Measurements from ENCODE around the gene MRO. TPM values are rescaled to one million over a fixed set of nuclear protein-coding genes. Genes with fewer than 3 reads are reported as not detected.

Gene MRO
- polyA plus RNA-seq, 1 of the 3 experiments (the other 2 are of a cell fraction): not detected

DNA sequence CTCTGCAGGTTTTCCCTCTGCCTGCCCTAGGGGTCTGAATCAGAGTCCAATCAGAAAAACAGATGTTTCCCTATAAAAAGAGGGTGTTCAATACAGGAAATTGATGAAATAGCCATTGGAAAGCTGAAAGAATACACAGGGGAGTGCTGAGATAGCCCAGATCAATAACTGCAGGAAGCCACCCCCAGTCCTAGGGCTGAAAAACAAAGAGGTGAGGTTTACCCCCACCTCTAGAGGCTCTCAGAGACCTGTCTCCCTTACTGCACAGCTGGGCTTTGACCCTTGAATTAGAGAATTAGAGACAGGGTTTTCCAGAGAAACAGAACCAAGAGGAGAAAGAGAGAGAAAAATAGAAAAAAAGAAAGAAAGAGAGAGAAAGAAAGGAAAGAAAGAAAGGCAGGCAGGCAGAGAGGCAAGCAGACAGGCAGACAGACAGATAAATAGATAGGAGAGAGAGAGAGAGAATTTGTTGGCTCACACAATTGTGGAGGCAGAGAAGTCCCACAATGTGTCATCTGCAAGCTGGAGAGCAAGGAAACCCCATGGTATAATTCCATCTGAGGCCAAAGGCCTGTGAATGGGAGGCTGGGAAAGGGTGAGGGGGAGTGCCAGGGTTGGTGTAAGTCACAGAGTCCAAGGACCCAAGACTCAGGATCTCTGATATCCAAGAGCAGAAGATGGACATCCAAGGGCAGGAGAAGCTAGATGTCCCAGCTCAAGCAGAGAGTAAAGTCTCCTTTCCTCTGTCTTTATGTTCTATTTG, 40.2 kb upstream of the MRO start:
- H3K36me3 ChIP-seq (replicated peaks in 1 of 2; ENCODE audit: control insufficient read depth in 1 of 2, insufficient read depth in 2 of 2, low read length in 1 of 2): no peaks in the 10 kb centered on the region
- H4K20me1 ChIP-seq (ENCODE audit: insufficient read depth): no peaks in the 10 kb centered on the region
- no peak overlapping the region for H3K4me2 ChIP-seq
- no peak overlapping the region for H3K27ac ChIP-seq (ENCODE audit: low read depth in 2 of 2, low read length in 1 of 2)
- no peak for DNase-seq
- H3F3A ChIP-seq (replicated peaks; ENCODE audit: insufficient read depth): no peaks in the 10 kb centered on the region
- no peaks in the 10 kb centered on the region for H3K4me1 ChIP-seq (ENCODE audit: control insufficient read depth in 1 of 2, insufficient read depth in 2 of 2, low read depth in 1 of 2, low read length in 1 of 2)
- H3K9me3 ChIP-seq: no peaks in the 10 kb centered on the region
- H3K9ac ChIP-seq: no peak overlapping the region
- CTCF ChIA-PET: no interaction called here
- no peaks in the 10 kb centered on the region for H3K9me2 ChIP-seq
- POLR2A ChIA-PET: no interaction called here
- no peak for TF ChIP-seq EZH2phosphoT487 (IDR thresholded peaks at IDR 0.05; ENCODE audit: borderline replicate concordance, low read depth)
- no peak for TF ChIP-seq FOSL2 (IDR thresholded peaks at IDR 0.05; ENCODE audit: borderline replicate concordance, low read depth)
- TF ChIP-seq TCF12 (IDR thresholded peaks at IDR 0.05): no peak
- TF ChIP-seq NRF1 (IDR thresholded peaks at IDR 0.05; ENCODE audit: low read depth, low read length): no peak
- TF ChIP-seq, protein P1, sequence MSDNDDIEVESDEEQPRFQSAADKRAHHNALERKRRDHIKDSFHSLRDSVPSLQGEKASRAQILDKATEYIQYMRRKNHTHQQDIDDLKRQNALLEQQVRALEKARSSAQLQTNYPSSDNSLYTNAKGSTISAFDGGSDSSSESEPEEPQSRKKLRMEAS (IDR thresholded peaks at IDR 0.05; ENCODE audit: low read depth): no peak
- TF ChIP-seq, protein P2, sequence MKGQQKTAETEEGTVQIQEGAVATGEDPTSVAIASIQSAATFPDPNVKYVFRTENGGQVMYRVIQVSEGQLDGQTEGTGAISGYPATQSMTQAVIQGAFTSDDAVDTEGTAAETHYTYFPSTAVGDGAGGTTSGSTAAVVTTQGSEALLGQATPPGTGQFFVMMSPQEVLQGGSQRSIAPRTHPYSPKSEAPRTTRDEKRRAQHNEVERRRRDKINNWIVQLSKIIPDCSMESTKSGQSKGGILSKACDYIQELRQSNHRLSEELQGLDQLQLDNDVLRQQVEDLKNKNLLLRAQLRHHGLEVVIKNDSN (IDR thresholded peaks at IDR 0.05; ENCODE audit: borderline replicate concordance, low read depth): no peak
- no peak for TF ChIP-seq JUND (IDR thresholded peaks at IDR 0.05)
- TF ChIP-seq, protein P3, sequence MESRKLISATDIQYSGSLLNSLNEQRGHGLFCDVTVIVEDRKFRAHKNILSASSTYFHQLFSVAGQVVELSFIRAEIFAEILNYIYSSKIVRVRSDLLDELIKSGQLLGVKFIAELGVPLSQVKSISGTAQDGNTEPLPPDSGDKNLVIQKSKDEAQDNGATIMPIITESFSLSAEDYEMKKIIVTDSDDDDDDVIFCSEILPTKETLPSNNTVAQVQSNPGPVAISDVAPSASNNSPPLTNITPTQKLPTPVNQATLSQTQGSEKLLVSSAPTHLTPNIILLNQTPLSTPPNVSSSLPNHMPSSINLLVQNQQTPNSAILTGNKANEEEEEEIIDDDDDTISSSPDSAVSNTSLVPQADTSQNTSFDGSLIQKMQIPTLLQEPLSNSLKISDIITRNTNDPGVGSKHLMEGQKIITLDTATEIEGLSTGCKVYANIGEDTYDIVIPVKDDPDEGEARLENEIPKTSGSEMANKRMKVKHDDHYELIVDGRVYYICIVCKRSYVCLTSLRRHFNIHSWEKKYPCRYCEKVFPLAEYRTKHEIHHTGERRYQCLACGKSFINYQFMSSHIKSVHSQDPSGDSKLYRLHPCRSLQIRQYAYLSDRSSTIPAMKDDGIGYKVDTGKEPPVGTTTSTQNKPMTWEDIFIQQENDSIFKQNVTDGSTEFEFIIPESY (IDR thresholded peaks at IDR 0.05; ENCODE audit: borderline replicate concordance, low read depth): no peak
- TF ChIP-seq CHD2 (IDR thresholded peaks at IDR 0.05; ENCODE audit: low read length, partially characterized antibody): no peak
- no peak for TF ChIP-seq TAF1 (IDR thresholded peaks at IDR 0.05; ENCODE audit: borderline replicate concordance, low read depth, low read length)
- TF ChIP-seq RXRA (IDR thresholded peaks at IDR 0.05; ENCODE audit: borderline replicate concordance, low read depth): no peak
- TF ChIP-seq, protein P4, sequence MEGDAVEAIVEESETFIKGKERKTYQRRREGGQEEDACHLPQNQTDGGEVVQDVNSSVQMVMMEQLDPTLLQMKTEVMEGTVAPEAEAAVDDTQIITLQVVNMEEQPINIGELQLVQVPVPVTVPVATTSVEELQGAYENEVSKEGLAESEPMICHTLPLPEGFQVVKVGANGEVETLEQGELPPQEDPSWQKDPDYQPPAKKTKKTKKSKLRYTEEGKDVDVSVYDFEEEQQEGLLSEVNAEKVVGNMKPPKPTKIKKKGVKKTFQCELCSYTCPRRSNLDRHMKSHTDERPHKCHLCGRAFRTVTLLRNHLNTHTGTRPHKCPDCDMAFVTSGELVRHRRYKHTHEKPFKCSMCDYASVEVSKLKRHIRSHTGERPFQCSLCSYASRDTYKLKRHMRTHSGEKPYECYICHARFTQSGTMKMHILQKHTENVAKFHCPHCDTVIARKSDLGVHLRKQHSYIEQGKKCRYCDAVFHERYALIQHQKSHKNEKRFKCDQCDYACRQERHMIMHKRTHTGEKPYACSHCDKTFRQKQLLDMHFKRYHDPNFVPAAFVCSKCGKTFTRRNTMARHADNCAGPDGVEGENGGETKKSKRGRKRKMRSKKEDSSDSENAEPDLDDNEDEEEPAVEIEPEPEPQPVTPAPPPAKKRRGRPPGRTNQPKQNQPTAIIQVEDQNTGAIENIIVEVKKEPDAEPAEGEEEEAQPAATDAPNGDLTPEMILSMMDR (IDR thresholded peaks at IDR 0.05): no peak
- H3K27me3 ChIP-seq (ENCODE audit: insufficient read depth): no peaks in the 10 kb centered on the region
- no peaks in the 10 kb centered on the region for H3K79me2 ChIP-seq (ENCODE audit: insufficient read depth)
- H2AFZ ChIP-seq (ENCODE audit: low read depth): no peak overlapping the region
- no peak overlapping the region for H3K4me3 ChIP-seq (ENCODE audit: low read depth in 2 of 2, low read length in 1 of 2)

DNA sequence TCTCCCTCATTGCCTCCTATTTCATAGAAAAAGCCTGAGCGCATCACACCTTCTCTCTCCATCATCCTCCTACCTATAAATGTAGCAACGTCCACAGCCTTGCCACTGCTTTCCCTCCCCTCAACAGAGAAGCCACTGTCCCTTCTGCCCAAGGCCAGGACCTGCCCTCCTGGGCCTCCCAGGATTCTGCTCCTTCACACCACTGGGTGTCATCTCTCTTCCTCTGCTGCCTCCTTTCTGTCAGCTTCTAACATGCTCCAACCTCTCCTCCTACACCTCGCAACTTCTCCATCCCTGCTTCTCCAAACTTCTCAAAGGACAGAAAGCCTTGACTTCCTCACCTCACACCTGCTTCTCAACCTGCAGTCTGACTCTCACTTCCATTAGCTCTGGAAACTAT, 37.9 kb upstream of the MRO start:
- Histone ChIP-seq H3F3A (replicated peaks; ENCODE audit: insufficient read depth) (no peaks in the 10 kb centered on the region), H3K27ac (ENCODE audit: low read depth in 2 of 2, low read length in 1 of 2) (no peak overlapping the region), H2AFZ (ENCODE audit: low read depth) (no peak overlapping the region), H3K4me2 (no peak overlapping the region), H4K20me1 (ENCODE audit: insufficient read depth) (no peaks in the 10 kb centered on the region), H3K4me3 (ENCODE audit: low read depth in 2 of 2, low read length in 1 of 2) (no peak overlapping the region), H3K27me3 (ENCODE audit: insufficient read depth) (no peaks in the 10 kb centered on the region), H3K9ac (no peak overlapping the region), H3K9me2 (no peaks in the 10 kb centered on the region), H3K36me3 (replicated peaks in 1 of 2; ENCODE audit: control insufficient read depth in 1 of 2, insufficient read depth in 2 of 2, low read length in 1 of 2) (no peaks in the 10 kb centered on the region), H3K79me2 (ENCODE audit: insufficient read depth) (no peaks in the 10 kb centered on the region), H3K9me3 (no peaks in the 10 kb centered on the region), H3K4me1 (ENCODE audit: control insufficient read depth in 1 of 2, insufficient read depth in 2 of 2, low read depth in 1 of 2, low read length in 1 of 2) (no peaks in the 10 kb centered on the region)
- 96% methylated on average over 3 of the region's 3 CpGs for WGBS (ENCODE audit: low lambda C conversion rate)
- CTCF ChIA-PET: no interaction called here
- POLR2A ChIA-PET: no interaction called here
- DNase-seq: no peak
- TF ChIP-seq, protein P2 (IDR thresholded peaks at IDR 0.05; ENCODE audit: borderline replicate concordance, low read depth): no peak
- TF ChIP-seq MEF2A (IDR thresholded peaks at IDR 0.05; ENCODE audit: borderline replicate concordance, low read depth): no peak
- TF ChIP-seq, protein P5, sequence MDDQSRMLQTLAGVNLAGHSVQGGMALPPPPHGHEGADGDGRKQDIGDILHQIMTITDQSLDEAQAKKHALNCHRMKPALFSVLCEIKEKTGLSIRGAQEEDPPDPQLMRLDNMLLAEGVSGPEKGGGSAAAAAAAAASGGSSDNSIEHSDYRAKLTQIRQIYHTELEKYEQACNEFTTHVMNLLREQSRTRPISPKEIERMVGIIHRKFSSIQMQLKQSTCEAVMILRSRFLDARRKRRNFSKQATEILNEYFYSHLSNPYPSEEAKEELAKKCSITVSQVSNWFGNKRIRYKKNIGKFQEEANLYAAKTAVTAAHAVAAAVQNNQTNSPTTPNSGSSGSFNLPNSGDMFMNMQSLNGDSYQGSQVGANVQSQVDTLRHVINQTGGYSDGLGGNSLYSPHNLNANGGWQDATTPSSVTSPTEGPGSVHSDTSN (IDR thresholded peaks at IDR 0.05): no peak
- no peak for TF ChIP-seq FOXM1 (IDR thresholded peaks at IDR 0.05; ENCODE audit: low read depth)
- no peak for TF ChIP-seq CHD2 (IDR thresholded peaks at IDR 0.05; ENCODE audit: low read length, partially characterized antibody)
- TF ChIP-seq, protein P1 (IDR thresholded peaks at IDR 0.05; ENCODE audit: low read depth): no peak
- no peak for TF ChIP-seq MXI1 (IDR thresholded peaks at IDR 0.05; ENCODE audit: low read depth, low read length)
- no peak for TF ChIP-seq RAD21 (IDR thresholded peaks at IDR 0.05; ENCODE audit: low read length)

Measured in SK-N-SH (cell line).